Neuronal stem cell (in vitro differentiated cells): Measurements from ENCODE around the gene CROCC.
"Not testable (repeated sequence)": the region's sequence is repeated elsewhere in the genome, so short reads cannot be mapped to it uniquely, and the experiment has no call there.

Experiments used
- DNase-seq: peaks from one replicate; pipeline ENCODE4 v3.0.0-alpha.2; 2013; ENCODE audit warnings: low spot score
- H2AFZ ChIP-seq: one replicate; pipeline ENCODE4 v1.6.1; 2013; ENCODE audit warnings: mild to moderate bottlenecking, low read length, inconsistent platforms
- H2AK5ac ChIP-seq: 2 replicates; pipeline ENCODE4 v1.6.1; 2013; ENCODE audit warnings: low read depth, mild to moderate bottlenecking, inconsistent platforms, low read length, moderate library complexity, mixed read lengths
- H2BK120ac ChIP-seq: 2 replicates; pipeline ENCODE4 v1.6.1; 2013; ENCODE audit warnings: low read depth, mild to moderate bottlenecking, inconsistent platforms, low read length, moderate library complexity, mixed read lengths
- H2BK12ac ChIP-seq: one replicate; pipeline ENCODE4 v1.6.1; 2013; ENCODE audit warnings: low read length, inconsistent platforms
- H2BK15ac ChIP-seq: 2 replicates; pipeline ENCODE4 v1.6.1; 2013; ENCODE audit warnings: mild to moderate bottlenecking, low read length, inconsistent platforms, mixed read lengths
- H2BK5ac ChIP-seq: one replicate; pipeline ENCODE4 v1.6.1; 2013; ENCODE audit warnings: inconsistent platforms, mild to moderate bottlenecking, low read length, moderate library complexity
- H3K14ac ChIP-seq: one replicate; pipeline ENCODE4 v1.6.1; 2013; ENCODE audit warnings: low read length, inconsistent platforms
- H3K18ac ChIP-seq: 2 replicates; pipeline ENCODE4 v1.6.1; 2013; ENCODE audit warnings: low read length, inconsistent platforms
- H3K23ac ChIP-seq: 2 replicates; pipeline ENCODE4 v1.6.1; 2013; ENCODE audit warnings: low read depth, mild to moderate bottlenecking, mixed read lengths, low read length, inconsistent platforms; ENCODE audit not compliant: poor library complexity
- H3K27ac ChIP-seq: replicated peaks from 3 replicates; pipeline ENCODE4 v1.5.1; 2013; ENCODE audit warnings: low read length, inconsistent platforms
- H3K27me3 ChIP-seq, 3 experiments: 2 replicates each; pipeline ENCODE4 v1.6.1; 2013; ENCODE audit warnings: low read length in 3 of 3, mild to moderate bottlenecking in 2 of 3, inconsistent platforms in 1 of 3, low read depth in 1 of 3, mixed read lengths in 1 of 3, moderate library complexity in 1 of 3; ENCODE audit not compliant: control insufficient read depth in 3 of 3, insufficient read depth in 3 of 3
- H3K36me3 ChIP-seq, 2 donors: replicated peaks in 1 of 2; 2 replicates each; pipeline ENCODE4 v1.6.1; 2013; ENCODE audit warnings: low read length in 2 of 2; ENCODE audit not compliant: control insufficient read depth in 2 of 2, insufficient read depth in 2 of 2
- H3K4ac ChIP-seq: 2 replicates; pipeline ENCODE4 v1.6.1; 2013; ENCODE audit warnings: inconsistent platforms, mild to moderate bottlenecking, low read length, moderate library complexity
- H3K4me1 ChIP-seq, 2 donors: 1 replicate in 1 of 2; 2 replicates in 1 of 2; pipeline ENCODE4 v1.6.1; 2013; ENCODE audit warnings: low read length in 2 of 2, low read depth in 1 of 2; ENCODE audit not compliant: control insufficient read depth in 2 of 2, insufficient read depth in 1 of 2
- H3K4me2 ChIP-seq: one replicate; pipeline ENCODE4 v1.6.1; 2013; ENCODE audit warnings: mild to moderate bottlenecking, low read length, inconsistent platforms; ENCODE audit not compliant: insufficient read depth, poor library complexity, severe bottlenecking
- H3K4me3 ChIP-seq, 2 donors: 2 replicates each; pipeline ENCODE4 v1.5.1; 2013; ENCODE audit warnings: low read length in 2 of 2, mild to moderate bottlenecking in 2 of 2, inconsistent platforms in 1 of 2, moderate library complexity in 1 of 2
- H3K79me1 ChIP-seq: one replicate; pipeline ENCODE4 v1.6.1; 2013; ENCODE audit warnings: low read depth, mild to moderate bottlenecking, inconsistent platforms, low read length, moderate library complexity
- H3K9ac ChIP-seq: one replicate; pipeline ENCODE4 v1.6.1; 2013; ENCODE audit warnings: mild to moderate bottlenecking, low read depth, low read length, inconsistent platforms; ENCODE audit not compliant: poor library complexity
- H3K9me3 ChIP-seq, 2 donors: replicated peaks in 1 of 2; 2 replicates each; pipeline versions ENCODE3 to v1.6.1; 2013; ENCODE audit warnings: low read length in 2 of 2, mild to moderate bottlenecking in 2 of 2, inconsistent platforms in 1 of 2, low read depth in 1 of 2, mixed read lengths in 1 of 2, moderate library complexity in 1 of 2; ENCODE audit not compliant: control insufficient read depth in 2 of 2, insufficient read depth in 1 of 2
- H4K8ac ChIP-seq: one replicate; pipeline ENCODE4 v1.6.1; 2013; ENCODE audit warnings: low read depth, mild to moderate bottlenecking, inconsistent platforms, low read length, moderate library complexity
- H4K91ac ChIP-seq: one replicate; pipeline ENCODE4 v1.6.1; 2013; ENCODE audit warnings: low read length, low read depth, mild to moderate bottlenecking, inconsistent platforms; ENCODE audit not compliant: poor library complexity
- WGBS, 2 donors: extraction: QIAGEN DNeasy Blood & Tissue Kit; methylation state at CpG; one replicate each; pipeline ENCODE4 v1.1.7; 2013; ENCODE audit warnings: missing lambda C conversion rate in 2 of 2, mixed read lengths in 1 of 2; ENCODE audit not compliant: insufficient read length in 2 of 2, insufficient replicate concordance in 1 of 2; ENCODE audit errors: extremely low coverage in 2 of 2; 5-methylcytosine and 5-hydroxymethylcytosine counted together

The CROCC gene

DNA sequence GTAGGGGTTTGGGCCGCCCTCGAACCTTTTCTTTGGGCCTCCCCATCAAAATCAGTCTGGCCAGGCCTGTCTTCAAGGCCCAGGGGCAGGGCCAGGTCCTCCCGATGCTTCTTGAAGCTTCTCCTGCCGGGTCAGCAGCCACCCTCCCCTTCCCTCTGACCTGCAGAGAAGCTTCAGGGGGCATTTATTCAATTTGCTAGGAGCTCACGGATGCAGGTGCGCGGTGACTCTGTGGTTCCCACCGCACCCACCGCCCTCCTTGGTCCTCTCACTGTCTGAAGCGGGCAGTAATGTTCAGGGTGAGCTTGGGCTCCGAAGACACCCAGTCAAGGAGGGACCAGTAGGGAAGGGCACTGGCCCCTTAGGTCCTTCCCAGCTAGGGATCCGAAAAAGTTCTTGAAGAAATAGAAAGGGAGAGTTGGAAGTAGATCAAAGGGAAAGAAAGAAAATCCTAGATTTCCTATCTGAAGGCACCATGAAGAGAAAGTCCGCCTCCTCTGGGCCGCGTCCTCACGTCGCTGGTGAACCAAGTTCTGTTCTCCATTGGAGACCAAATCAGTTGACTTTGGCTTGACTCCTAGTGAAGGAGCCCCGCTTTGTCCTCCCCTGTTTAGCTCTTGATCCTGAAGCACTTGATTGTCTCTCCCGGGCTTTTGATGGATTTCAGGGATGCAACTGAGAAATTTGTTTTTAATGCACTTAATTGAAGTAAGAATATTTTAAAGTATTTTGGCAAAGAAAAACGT is 34.7 kb upstream of the CROCC start:
- Histone ChIP-seq H2BK12ac (no peak overlapping the region), H2AK5ac (no peak overlapping the region), H2BK15ac (no peak overlapping the region), H4K8ac (no peak overlapping the region), H3K4me1 (peaks cover 2 to 9% of the 10 kb centered on the region in 2 donors), H2AFZ (no peak overlapping the region), H3K27me3 (no peaks in the 10 kb centered on the region), H3K18ac (no peak overlapping the region), H3K23ac (no peak overlapping the region), H3K27ac (no peak overlapping the region), H4K91ac (no peak overlapping the region), H3K36me3 (no peaks in the 10 kb centered on the region), H3K4ac (no peak overlapping the region), H3K9me3 (peaks cover 0 to 4% of the 10 kb centered on the region in 2 donors), H2BK120ac (no peak overlapping the region), H3K4me2 (no peak overlapping the region), H3K4me3 (no peak overlapping the region), H2BK5ac (no peak overlapping the region), H3K79me1 (no peaks in the 10 kb centered on the region), H3K9ac (no peak overlapping the region), H3K14ac (no peak overlapping the region)
- DNase-seq: no peak
- no CpG with 5 or more reads among the region's 20 CpGs for WGBS, 2 donors

DNA sequence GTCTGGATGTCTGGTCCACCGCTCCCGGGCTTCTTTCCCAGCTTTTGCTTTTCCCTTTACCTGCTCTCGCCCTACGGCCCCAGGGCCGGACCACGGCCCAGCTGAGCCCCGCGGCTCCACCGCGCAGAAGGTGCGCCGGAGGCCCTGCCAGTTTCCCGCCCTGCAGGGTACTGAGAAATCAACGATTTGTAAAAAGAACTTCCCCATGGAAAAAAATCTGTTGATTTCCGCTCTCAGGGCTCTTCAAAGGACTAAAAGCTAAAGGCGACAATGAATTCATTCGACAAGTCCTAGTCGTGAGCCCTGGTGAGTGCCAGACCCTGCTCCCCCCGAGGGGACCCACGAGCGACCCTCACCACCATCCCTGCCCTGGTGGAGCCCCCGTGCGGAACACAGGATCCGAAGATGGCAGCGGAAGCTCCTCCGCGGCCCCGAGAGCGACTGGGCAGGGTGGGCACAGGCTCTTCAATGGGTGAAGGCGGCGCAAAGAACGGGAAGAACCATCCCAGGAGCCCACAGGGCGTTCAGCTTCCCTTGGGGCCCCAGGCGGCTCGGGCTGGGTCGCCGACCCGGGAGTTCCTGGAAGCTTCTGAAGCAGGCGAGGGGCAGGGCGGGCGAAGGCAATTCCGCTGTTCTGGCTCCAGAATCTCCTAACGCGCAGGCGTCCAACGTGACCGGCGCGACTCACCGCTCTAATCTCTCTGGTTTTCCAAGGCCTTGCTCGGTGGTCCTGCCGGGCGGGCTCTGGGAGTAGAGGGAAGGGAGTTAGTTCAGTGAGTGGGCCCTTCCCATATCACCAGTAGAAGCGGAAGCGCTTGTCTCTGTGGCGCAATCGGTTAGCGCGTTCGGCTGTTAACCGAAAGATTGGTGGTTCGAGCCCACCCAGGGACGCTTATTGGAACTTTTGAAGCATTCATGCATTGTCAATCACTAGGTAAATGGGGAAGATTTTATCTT is 32.6 kb upstream of the CROCC start:
- Histone ChIP-seq H3K14ac (no peak overlapping the region), H2BK120ac (no peak overlapping the region), H3K27me3 (no peaks in the 10 kb centered on the region), H3K36me3 (no peaks in the 10 kb centered on the region), H4K91ac (peak overlapping the region; percentile 30), H2BK12ac (no peak overlapping the region), H2AK5ac (no peak overlapping the region), H3K4me2 (peak overlapping the region; percentile 52), H3K9me3 (peaks cover 0 to 4% of the 10 kb centered on the region in 2 donors), H2BK15ac (peak overlapping the region; percentile 81), H4K8ac (peak overlapping the region; percentile 65), H2BK5ac (no peak overlapping the region), H3K23ac (no peak overlapping the region), H3K4me1 (peaks cover 0 to 2% of the 10 kb centered on the region in 2 donors), H3K79me1 (no peaks in the 10 kb centered on the region), H3K18ac (peak overlapping the region; percentile 91), H3K9ac (no peak overlapping the region), H3K4me3 (peak overlapping the region in 1 of 2 donors; percentile 74), H2AFZ (peak overlapping the region; percentile 49), H3K4ac (peak overlapping the region; percentile 84), H3K27ac (peak overlapping the region; percentile 90)
- no CpG with 5 or more reads among the region's 63 CpGs for WGBS, 2 donors
- DNase-seq: peak; percentile 75

DNA sequence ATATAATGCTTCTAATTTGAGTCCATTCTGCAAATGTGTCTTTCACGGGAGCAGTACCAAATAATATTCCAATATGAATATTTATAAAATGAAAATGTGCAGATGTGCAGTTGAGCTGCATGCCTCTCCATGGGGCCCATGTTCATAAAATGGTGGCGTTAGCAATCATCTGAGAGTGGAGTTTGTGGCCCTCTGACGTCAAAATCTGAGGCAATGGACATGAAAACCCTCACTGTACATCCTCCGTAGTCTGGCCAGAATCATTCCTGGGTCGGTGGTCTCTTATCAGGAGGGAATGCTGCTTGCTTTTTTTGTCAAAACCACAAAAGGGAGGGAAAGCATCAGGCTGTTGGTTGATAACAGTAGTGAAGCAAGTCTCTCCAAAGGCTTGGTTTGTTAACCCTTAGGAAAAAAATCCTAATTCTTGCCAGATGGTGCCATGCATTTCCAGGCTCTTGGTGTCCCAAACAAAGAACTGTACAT is 31.2 kb upstream of the CROCC start:
- not testable (repeated sequence) for H3K9me3 ChIP-seq, H2BK12ac ChIP-seq, H3K79me1 ChIP-seq, H3K4ac ChIP-seq, H4K91ac ChIP-seq, H3K4me3 ChIP-seq, H2BK15ac ChIP-seq, H3K36me3 ChIP-seq, H3K4me1 ChIP-seq, H2BK5ac ChIP-seq, H3K27ac ChIP-seq, H3K9ac ChIP-seq, H3K23ac ChIP-seq, H3K27me3 ChIP-seq, H2AK5ac ChIP-seq, H2BK120ac ChIP-seq, DNase-seq, H3K4me2 ChIP-seq, H3K18ac ChIP-seq, H4K8ac ChIP-seq, H3K14ac ChIP-seq
- H2AFZ ChIP-seq: peak overlapping the region; percentile 32
- no CpG with 5 or more reads among the region's 5 CpGs for WGBS, 2 donors

DNA sequence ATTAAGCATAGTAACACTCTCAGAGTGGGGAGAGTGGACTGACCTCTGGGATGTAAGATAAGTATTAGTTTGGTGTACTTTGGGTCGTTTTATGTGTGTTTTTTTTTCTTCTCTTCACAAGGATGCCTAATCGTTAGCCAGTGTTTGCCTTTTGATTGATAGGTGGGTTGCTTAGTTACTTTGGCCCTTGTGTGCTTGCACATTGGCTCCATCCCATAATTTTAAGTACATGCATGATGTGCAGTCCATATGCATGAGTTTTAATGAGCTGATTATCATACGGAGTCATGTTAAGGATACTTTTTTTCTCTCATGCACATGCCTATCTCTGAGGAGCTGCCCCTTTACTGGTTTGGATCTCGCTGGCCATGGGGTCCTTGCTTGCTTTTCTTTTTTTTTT is 30.7 kb upstream of the CROCC start:
- H3K4me3 ChIP-seq, H2BK5ac ChIP-seq, H3K27ac ChIP-seq, H3K27me3 ChIP-seq, H4K91ac ChIP-seq, H3K9ac ChIP-seq, H3K4me2 ChIP-seq, H2BK15ac ChIP-seq, DNase-seq, H4K8ac ChIP-seq, H3K14ac ChIP-seq, H3K9me3 ChIP-seq, H2AK5ac ChIP-seq, H3K4me1 ChIP-seq, H3K18ac ChIP-seq, H2BK12ac ChIP-seq, H3K36me3 ChIP-seq, H3K4ac ChIP-seq, H3K79me1 ChIP-seq, H2BK120ac ChIP-seq, H3K23ac ChIP-seq: not testable (repeated sequence)
- H2AFZ ChIP-seq: peak overlapping the region; percentile 32
- no CpG with 5 or more reads among the region's 4 CpGs for WGBS, 2 donors
